Measurements from ENCODE around the gene TNRC18.

- TF ChIP-seq MAX (IDR thresholded peaks at IDR 0.05; ENCODE audit: low read depth) (no peak), CTCF (IDR thresholded peaks at IDR 0.05) (peak; percentile 25; the same call in 1 of the 2 replicates), EP300 (IDR thresholded peaks at IDR 0.05; ENCODE audit: borderline replicate concordance in 1 of 2, low read depth in 1 of 2, low read length in 1 of 2) (no peak), POLR2AphosphoS5 (IDR thresholded peaks at IDR 0.05; ENCODE audit: low read depth, low read length) (no peak; the same call in 1 of the 2 replicates)
Measured at GRCh38 chr7:5422396-5423305, 983 bp downstream of the TNRC18 start.

Data from SK-N-SH (cell line).